ENCODE data around the gene PRR9.
"Not testable (repeated sequence)": the region's sequence is repeated elsewhere in the genome, so short reads cannot be mapped to it uniquely, and the experiment has no call there.

The PRR9 gene

DNA sequence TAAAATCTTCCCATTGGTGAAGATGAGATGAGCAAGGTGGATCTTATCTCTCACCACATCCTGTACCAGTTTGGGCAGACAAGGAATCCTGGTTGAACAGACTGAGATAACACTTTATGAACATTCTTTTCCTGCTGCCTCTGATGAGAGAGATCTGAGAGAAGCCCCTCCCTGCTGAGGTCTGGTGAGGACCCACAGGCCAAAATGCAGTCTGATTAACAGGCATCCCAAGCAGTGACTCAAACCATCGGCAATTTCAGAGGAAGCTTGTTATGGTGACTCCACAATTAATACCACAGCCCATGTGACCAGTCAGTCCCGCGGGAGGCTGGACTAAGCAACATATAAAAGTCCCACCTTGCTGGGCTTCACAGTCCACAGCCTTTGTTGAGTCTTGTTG is at the start of gene PRR9:
Gene PRR9 (plus strand): TSS at position 373 of the 400 bp plus-strand sequence. CDS start 561 bp downstream, outside the sequence.
- DNase-seq (ENCODE audit: low read depth in 1 of 2, low spot score in 1 of 2): no peak

- no peak for DNase-seq (ENCODE audit: low read depth in 1 of 2, low spot score in 1 of 2)
Measured at GRCh38 chr1:153168686-153169085, 48.7 kb upstream of the PRR9 start.

DNA sequence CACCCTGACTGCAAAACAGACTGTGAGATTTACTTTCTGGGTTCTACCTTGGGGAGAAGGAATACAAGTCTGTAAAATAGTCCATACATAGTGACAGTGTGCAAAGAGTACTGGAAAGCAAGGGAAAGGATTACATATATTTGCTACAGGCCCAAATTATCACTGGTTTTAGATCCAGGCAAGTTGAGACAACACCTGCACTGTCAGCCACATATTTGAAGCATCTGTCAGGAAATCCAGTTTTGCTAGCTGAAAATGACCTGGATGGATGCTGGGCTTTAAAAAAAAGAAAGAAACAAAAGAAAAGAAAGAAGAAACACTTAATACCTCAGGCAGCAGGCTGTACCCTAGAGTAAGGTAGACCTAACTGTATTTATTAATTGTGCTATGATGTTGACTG is 42.8 kb upstream of the PRR9 start:
- no peak for DNase-seq (ENCODE audit: low read depth in 1 of 2, low spot score in 1 of 2)

GRCh38 chr1:153178922-153179321 is 38.5 kb upstream of the PRR9 start:
- DNase-seq (ENCODE audit: low read depth in 1 of 2, low spot score in 1 of 2): no peak

- no peak for DNase-seq (ENCODE audit: low read depth in 1 of 2, low spot score in 1 of 2)
Measured at GRCh38 chr1:153180556-153180955, 36.8 kb upstream of the PRR9 start.

DNA sequence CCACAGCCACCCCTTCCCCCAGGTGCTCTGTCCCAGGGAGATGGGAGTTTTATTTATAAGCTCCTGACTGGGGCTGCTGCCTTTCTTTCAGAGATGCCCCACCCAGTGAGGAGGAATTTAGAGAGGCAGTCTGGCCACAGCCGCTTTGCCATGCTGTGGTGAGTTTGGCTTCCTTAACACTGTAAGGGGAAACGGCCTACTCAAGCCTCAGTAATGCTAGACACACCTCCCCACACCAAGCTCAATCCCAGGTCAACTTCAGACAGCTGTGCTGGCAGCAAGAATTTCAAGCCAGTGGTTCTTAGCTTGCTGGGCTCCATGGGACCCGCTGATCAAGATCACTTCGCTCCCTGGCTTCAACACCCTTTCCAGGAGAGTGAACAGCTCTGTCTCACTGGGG is 29.1 kb upstream of the PRR9 start:
- not testable (repeated sequence) for DNase-seq (ENCODE audit: low read depth in 1 of 2, low spot score in 1 of 2)

- DNase-seq (ENCODE audit: low read depth in 1 of 2, low spot score in 1 of 2): no peak
Measured at GRCh38 chr1:153190373-153190772, 27.0 kb upstream of the PRR9 start.

GRCh38 chr1:153192697-153193096 is 24.7 kb upstream of the PRR9 start:
- no peak for DNase-seq (ENCODE audit: low read depth in 1 of 2, low spot score in 1 of 2)

DNA sequence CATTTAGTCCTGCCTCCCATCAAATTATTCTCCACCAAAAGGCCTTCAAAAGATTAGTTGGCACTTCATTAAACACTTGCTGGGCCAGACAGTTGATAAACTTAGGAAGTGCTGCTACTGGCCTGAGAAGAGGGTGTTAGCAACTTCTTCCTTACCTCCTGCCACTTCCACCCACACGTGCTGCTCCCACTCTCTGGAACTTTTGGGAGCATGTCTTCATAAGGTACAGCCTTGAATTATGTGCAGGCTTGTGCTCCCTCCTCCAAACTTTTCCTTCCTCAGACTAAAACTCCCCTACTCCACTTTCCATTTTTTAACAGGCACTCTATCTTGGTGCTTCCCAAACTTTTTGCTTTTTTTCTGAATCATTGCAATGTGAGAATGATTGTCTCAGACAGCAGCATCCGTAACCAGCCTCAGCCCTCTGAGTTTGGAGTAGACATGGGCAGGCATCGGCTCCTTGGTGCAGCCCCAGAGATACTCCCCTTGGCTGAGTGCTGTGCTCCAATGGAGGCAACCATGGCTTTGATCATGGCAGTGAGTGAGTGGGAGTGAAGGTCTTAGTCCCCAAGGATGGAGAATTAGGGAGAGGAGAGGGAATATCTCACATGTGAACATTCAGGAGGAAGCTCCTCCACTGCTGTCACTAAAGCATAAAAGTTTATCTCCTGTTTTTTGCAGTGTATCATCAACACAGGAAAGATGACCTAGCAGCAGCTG is 22.9 kb upstream of the PRR9 start:
- DNase-seq (ENCODE audit: low read depth in 1 of 2, low spot score in 1 of 2): no peak

GRCh38 chr1:153195216-153195615 is 22.2 kb upstream of the PRR9 start:
- no peak for DNase-seq (ENCODE audit: low read depth in 1 of 2, low spot score in 1 of 2)

- DNase-seq (ENCODE audit: low read depth in 1 of 2, low spot score in 1 of 2): no peak
Measured at GRCh38 chr1:153202006-153202405, 15.4 kb upstream of the PRR9 start.

DNA sequence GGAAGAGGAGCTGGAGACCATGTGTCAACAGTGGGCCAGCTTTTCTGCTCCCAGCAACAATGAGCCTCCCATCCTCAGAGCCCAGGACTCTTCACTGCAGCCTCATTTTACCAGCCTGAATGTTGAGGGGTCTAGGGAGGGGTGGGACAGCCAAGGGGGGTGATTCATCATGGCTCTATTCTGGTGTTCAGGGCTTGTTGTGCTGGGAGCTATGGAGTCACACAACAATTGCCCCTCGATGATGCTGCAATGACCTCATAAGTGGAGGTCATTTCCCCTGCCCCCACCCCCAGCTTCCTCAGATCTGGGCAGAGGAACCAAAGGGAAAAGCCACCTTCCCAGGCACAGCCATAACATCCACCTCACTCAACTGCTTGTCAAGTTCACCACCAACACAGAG is 14.3 kb upstream of the PRR9 start, which contains the start of gene LELP1:
Gene LELP1 (plus strand): TSS at position 301 of the 400 bp plus-strand sequence. CDS start 1,278 bp downstream, outside the sequence.
- no peak for DNase-seq (ENCODE audit: low read depth in 1 of 2, low spot score in 1 of 2)

- no peak for DNase-seq (ENCODE audit: low read depth in 1 of 2, low spot score in 1 of 2)
Measured at GRCh38 chr1:153206631-153207030, 10.8 kb upstream of the PRR9 start.

- DNase-seq (ENCODE audit: low read depth in 1 of 2, low spot score in 1 of 2): no peak
Measured at GRCh38 chr1:153210206-153210605, 7.2 kb upstream of the PRR9 start.

DNA sequence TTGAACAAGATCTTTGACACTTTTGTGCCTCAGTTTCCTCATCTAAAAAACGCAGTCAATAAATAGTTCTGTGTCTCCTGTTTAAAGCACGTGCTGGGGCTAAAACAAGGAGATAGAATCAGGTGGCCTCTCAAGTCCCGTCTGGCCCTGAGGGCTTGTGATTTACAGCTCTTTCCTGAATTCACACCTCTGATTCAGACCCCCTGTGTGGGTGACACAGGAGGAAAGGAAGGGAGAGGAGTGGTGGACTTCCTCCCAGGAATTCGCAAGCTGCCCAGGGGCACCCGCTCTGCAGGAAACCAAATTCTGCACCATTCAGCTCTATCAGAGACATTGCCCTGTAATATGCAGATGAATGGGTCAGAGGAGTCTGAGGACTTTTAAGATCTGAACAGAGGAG is 5.2 kb upstream of the PRR9 start:
- DNase-seq (ENCODE audit: low read depth in 1 of 2, low spot score in 1 of 2): no peak

DNA sequence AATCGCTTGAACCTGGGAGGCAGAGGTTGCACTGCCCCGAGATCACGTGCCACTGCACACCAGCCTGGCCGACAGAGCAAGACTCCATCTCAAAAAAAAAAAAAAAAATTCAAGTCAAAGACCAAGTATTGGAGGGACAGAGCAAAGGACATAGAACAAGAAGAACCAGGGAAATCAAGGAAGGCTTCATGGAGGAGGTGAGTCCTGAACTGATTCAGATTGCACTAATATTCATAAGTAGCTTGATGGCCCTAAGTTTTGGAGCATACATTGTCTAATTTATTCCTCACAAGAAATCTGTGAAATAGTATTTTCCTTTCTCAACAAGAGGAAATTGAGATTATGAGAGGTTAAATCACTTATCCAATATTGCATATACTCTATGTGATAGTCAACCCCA is 3.9 kb upstream of the PRR9 start:
- no peak for DNase-seq (ENCODE audit: low read depth in 1 of 2, low spot score in 1 of 2)

DNA sequence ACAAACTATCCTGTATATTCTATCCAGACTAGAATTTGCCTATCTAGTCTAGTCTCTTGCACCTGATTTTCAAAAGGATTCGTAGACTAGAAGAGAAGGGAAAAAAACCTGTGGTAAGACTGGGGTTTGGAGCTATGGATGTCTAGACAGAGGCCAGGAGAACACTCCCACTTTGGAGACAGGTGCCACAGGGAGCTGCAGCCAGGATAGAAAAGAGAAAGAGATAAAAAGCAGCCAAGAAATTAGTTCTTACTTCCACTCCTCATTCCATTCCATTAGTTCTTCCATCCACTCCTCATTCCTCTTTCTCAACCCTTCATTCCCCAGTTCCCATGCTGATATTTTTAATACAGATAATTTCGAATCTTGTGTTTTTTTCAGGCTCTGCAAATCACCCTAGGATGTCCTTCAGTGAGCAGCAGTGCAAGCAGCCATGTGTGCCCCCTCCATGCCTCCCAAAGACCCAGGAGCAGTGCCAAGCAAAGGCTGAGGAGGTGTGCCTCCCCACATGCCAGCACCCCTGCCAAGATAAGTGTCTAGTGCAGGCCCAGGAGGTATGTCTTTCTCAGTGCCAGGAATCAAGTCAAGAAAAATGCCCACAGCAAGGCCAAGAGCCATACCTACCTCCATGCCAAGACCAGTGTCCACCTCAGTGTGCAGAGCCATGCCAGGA is 496 bp downstream of the PRR9 start:
- DNase-seq (ENCODE audit: low read depth in 1 of 2, low spot score in 1 of 2): no peak

GRCh38 chr1:153220606-153221303 is 3.4 kb downstream of the PRR9 start:
- DNase-seq (ENCODE audit: low read depth in 1 of 2, low spot score in 1 of 2): no peak

- DNase-seq (ENCODE audit: low read depth in 1 of 2, low spot score in 1 of 2): peak in 1 of 2 donors; percentile 23
Measured at GRCh38 chr1:153223040-153223891, 5.9 kb downstream of the PRR9 start.

DNA sequence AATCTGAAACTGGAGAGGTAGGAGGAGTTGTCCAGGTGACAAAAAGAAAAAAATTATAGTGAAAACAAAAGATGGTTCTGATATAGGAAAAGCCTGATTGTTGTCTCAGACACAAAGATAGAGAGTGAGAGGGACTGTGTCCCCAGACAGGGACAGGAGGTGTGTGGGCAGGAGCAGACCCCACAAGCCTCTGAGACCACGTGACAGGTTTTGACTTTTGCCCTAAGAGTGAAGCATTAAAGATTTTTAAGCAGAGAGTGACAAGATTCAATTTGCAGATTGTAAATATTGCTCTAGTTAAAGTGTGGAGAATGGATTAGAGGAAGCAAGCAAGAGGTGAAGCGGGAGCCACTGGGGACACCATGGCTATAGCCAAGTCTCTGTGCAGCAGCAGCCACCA is 10.4 kb downstream of the PRR9 start:
- DNase-seq (ENCODE audit: low read depth in 1 of 2, low spot score in 1 of 2): no peak

- DNase-seq (ENCODE audit: low read depth in 1 of 2, low spot score in 1 of 2): no peak
Measured at GRCh38 chr1:153228491-153228890, 11.1 kb downstream of the PRR9 start.

Measured in stimulated activated CD4-positive, alpha-beta T cell treated with anti-CD3 and anti-CD28 coated beads, Interleukin-15, amount 100 ng/mL, for 1 hour (primary cell).